Stimulated activated CD4-positive, alpha-beta T cell treated with anti-CD3 and anti-CD28 coated beads, Interleukin-1b, Interleukin-23, amount 100 ng/mL, for 4 hours (primary cell): Measurements from ENCODE around the gene CACNA1D.

Source experiments
- DNase-seq, 2 donors: peaks; one replicate each; pipeline ENCODE4 v3.0.0-alpha.2; 2020; ENCODE audit warnings: low read depth in 2 of 2

CACNA1D gene

DNA sequence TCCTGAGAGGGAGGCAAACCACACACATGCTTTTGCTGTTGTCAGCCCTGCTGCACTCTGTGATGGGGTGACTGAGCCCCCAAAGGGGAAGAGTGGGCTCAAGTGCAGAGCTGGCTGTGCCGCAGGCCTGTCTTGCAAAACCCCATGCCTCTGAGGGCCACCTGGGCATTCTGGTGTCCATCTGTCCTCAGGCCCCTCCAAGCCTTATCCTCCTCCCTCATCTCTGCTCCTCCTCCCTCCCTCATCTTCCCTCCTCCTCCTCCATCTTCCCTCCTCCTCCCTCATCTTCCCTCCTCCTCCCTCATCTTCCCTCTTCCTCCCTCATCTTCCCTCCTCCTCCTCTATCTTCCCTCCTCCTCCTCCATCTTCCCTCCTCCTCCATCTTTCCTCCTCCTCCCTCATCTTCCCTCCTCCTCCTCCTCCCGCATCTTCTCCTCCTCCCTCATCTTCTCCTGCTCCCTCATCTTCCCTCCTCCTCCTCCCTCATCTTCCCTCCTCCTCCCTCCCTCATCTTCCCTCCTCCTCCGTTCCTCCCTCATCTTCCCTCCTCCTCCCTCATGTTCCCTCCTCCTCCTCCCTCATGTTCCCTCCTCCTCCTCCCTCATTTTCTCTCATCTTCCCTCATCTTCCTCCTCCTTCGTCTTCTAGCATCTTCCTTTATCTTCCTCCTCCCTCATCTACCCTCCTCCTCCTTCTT, 311.2 kb downstream of the CACNA1D start:
- DNase-seq, result no peak

DNA sequence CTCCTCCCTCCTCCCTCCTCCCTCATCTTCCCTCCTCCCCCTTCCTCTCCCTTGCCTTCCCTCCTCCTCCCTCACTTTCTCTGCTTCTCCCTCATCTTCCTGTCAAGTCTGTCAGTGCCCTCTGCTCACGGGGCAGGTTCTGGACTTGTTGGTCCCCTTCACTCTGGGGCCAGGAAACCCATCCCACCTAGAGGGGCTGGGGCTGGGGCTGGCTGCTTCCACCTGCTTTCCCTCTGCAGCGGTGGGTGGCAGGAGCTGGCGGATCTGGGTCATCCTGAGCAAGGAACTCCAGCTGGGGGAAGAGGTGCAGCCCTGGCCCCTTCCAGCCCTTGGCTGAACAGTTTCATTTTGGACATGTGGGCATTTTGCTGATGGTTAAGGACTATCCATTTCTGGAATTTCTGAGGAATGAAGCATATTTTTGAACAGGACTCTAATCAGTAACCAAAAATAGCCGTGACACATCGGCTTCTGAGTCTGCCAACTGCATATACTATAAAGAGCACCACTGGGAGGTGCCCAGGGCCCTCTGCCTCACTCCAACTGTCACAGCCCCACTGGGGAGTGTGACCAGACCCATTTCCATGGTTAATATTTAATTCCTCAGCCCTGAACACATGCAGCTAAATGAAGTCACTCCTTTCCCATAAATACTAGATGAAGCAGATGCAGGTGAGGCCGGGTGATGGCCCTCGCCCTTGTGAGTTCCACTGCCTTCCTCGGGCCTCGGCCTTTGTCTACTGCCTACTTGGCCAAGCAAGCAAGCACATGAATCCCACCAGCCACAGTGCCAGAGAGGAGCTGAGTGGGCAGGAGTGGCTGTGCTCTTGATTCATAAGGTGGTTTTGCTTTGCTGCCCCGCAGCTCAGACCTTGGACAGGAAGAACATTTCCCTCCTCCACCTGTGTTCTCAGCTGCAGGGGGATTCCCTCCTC, 312.0 kb downstream of the CACNA1D start:
- DNase-seq, result no peak

GRCh38 chr3:53807117-53807810, 312.9 kb downstream of the CACNA1D start:
- DNase-seq, result no peak

DNA sequence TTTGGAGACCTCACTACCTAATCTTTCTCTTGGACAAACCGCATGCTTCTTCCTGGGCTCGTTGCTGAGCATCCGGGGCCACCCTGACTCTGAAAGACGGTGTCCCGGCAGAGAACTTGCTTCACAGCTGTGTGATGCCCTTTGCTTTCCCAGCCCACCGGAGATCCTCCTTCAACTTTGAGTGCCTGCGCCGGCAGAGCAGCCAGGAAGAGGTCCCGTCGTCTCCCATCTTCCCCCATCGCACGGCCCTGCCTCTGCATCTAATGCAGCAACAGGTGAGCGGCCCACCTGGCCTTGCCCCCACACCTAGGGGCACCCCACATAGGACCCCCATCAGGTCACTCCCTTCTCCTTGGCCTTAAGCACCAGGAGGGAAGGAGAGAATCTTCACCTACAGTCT, 314.1 kb downstream of the CACNA1D start:
- no peak for DNase-seq

- DNase-seq, result no peak
These were observed 314.9 kb downstream of the CACNA1D start for GRCh38 chr3:53809267-53809666.

GRCh38 chr3:53809764-53810400, 315.5 kb downstream of the CACNA1D start:
- DNase-seq, result no peak

DNA sequence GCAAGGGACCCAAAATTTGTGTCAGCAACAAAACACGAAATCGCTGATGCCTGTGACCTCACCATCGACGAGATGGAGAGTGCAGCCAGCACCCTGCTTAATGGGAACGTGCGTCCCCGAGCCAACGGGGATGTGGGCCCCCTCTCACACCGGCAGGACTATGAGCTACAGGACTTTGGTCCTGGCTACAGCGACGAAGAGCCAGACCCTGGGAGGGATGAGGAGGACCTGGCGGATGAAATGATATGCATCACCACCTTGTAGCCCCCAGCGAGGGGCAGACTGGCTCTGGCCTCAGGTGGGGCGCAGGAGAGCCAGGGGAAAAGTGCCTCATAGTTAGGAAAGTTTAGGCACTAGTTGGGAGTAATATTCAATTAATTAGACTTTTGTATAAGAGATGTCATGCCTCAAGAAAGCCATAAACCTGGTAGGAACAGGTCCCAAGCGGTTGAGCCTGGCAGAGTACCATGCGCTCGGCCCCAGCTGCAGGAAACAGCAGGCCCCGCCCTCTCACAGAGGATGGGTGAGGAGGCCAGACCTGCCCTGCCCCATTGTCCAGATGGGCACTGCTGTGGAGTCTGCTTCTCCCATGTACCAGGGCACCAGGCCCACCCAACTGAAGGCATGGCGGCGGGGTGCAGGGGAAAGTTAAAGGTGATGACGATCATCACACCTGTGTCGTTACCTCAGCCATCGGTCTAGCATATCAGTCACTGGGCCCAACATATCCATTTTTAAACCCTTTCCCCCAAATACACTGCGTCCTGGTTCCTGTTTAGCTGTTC, 316.9 kb downstream of the CACNA1D start:
- no peak for DNase-seq

DNA sequence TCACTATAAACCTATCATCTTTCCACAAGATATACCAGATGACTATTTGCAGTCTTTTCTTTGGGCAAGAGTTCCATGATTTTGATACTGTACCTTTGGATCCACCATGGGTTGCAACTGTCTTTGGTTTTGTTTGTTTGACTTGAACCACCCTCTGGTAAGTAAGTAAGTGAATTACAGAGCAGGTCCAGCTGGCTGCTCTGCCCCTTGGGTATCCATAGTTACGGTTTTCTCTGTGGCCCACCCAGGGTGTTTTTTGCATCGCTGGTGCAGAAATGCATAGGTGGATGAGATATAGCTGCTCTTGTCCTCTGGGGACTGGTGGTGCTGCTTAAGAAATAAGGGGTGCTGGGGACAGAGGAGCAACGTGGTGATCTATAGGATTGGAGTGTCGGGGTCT, 318.0 kb downstream of the CACNA1D start:
- no peak for DNase-seq

GRCh38 chr3:53813229-53813628, 318.8 kb downstream of the CACNA1D start:
- no peak for DNase-seq

- no peak for DNase-seq
These were observed 319.5 kb downstream of the CACNA1D start for GRCh38 chr3:53813876-53814275.

DNA sequence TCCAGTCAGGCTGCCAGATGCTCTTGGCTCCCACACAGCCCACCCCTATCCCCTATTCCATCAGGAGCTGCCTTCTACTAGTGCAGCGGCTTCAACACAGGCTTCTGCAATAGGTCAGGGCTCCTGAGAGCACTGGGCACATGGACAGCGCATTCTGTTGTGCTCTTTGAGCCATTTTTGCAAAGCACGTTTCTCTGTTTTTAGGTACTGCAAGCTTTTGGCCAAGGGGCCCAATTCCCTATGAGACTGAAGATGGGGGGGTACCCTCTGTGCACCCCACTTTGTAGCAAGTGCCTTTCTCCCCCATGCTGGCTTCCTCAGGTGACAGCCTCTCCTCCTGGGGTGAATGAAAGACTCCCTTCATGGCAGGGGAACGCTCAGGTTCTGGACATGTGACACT, 320.7 kb downstream of the CACNA1D start:
- DNase-seq, result no peak

GRCh38 chr3:53815651-53816050, 321.2 kb downstream of the CACNA1D start:
- no peak for DNase-seq

- no peak for DNase-seq
These were observed 322.0 kb downstream of the CACNA1D start for GRCh38 chr3:53816425-53816824.

GRCh38 chr3:53817211-53817610, 322.8 kb downstream of the CACNA1D start:
- no peak for DNase-seq

- no peak for DNase-seq
These were observed 323.4 kb downstream of the CACNA1D start for GRCh38 chr3:53817809-53818208.

GRCh38 chr3:53818221-53819162, 324.1 kb downstream of the CACNA1D start:
- DNase-seq, result no peak

DNA sequence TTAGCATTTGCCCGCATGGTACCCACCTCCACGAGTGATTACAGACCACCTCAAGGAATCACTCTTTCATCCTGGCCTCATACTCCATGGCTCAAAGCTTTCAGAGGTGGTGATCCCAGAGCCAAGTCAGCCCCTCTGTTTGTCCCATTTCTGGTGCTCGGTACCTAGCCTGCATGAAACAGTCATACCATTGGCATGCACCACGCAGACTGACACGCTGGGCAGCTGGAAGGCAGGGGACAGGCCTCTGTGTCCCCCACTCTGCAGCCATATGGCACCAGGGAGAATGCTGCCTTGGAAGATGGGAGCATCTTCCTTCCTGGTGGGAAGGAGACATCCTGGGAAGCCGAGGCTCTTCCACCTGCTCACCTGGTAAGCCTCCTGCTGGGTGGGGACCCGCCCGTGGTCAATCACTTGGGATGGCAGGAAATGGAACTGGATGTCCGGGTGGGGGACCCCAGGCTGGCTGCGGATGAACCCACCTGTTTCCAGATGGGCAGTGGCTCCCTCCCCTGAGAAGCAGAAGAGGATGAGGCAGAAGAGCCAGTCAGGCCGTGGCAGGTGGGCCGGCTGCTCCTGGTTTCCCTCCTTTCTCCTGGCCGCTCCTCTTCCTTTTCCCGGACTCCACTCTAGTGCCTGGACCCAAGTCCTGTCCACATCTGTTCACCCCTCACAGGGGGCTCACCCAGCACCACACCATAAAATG, 324.9 kb downstream of the CACNA1D start:
- DNase-seq, result no peak

DNA sequence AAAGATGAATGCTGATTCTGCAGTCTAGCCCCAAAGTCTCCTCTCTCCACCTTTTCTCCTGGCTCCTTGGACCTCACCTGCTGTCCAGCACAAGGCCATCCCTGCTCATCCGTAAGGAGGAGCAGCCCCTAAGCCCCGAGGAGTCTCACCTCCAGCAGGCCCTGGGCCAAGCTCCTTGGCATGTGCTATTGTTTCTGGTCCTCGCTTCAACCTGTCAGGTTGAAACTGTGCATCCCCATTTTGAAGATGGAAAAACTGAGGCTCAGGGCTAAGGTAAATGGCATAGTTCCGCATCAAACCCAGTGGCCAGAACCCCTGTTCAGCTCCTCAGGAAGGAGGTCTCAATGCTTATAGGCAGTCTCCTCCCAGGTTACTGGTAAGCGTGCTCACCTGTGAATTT, 325.7 kb downstream of the CACNA1D start:
- no peak for DNase-seq
